Keratinocyte (primary cell): ENCODE data around the gene SIGLECL1. TPM values are rescaled to one million over a fixed set of nuclear protein-coding genes. Genes with fewer than 3 reads are reported as not detected.

Experiments
- DNase-seq: peaks from one replicate; pipeline ENCODE4 v3.0.0-alpha.2; 2011; ENCODE audit warnings: low read depth, missing footprints, low spot score
- FAIRE-seq: peaks from 2 replicates; lab custom pipeline; 2011; peaks lifted over from hg19 to GRCh38; lab: Jason Lieb, UNC
- H2AFZ ChIP-seq: 2 replicates; pipeline ENCODE4 v1.6.0; 2012; ENCODE audit warnings: low read length, control low read depth, inconsistent platforms; ENCODE audit not compliant: control insufficient read depth
- H3K27ac ChIP-seq: 2 replicates; pipeline ENCODE4 v1.5.1; 2011; ENCODE audit warnings: low read length; ENCODE audit not compliant: control insufficient read depth, insufficient read depth
- H3K27me3 ChIP-seq: 3 replicates; pipeline ENCODE4 v1.6.0; 2011; ENCODE audit warnings: low read length; ENCODE audit not compliant: control insufficient read depth, insufficient read depth; ENCODE audit errors: extremely low read depth
- H3K36me3 ChIP-seq, 2 experiments: 2 replicates in 1 of 2; 3 replicates in 1 of 2; pipeline ENCODE4 v1.5.1; 2011; ENCODE audit warnings: low read length in 2 of 2, mild to moderate bottlenecking in 1 of 2; ENCODE audit not compliant: control insufficient read depth in 2 of 2, insufficient read depth in 2 of 2; ENCODE audit errors: extremely low read depth in 1 of 2
- H3K4me1 ChIP-seq: 3 replicates; pipeline ENCODE4 v1.5.1; 2011; ENCODE audit warnings: low read length; ENCODE audit not compliant: control insufficient read depth, insufficient read depth; ENCODE audit errors: extremely low read depth
- H3K4me2 ChIP-seq: 3 replicates; pipeline ENCODE4 v1.6.0; 2011; ENCODE audit warnings: low read depth, low read length; ENCODE audit not compliant: control insufficient read depth, insufficient read depth; ENCODE audit errors: extremely low read depth
- H3K4me3 ChIP-seq, 3 experiments: fragments of 200-600 bp in 1 of 3; sonication (generic) in 1 of 3; 2 replicates in 2 of 3; 3 replicates in 1 of 3; pipeline ENCODE4 v1.5.1; 2011 to 2016; ENCODE audit warnings: low read length in 3 of 3, mild to moderate bottlenecking in 3 of 3, control low read depth in 2 of 3, inconsistent platforms in 1 of 3, low read depth in 1 of 3, mixed read lengths in 1 of 3, mixed run types in 1 of 3, moderate library complexity in 1 of 3; ENCODE audit not compliant: control insufficient read depth in 2 of 3, insufficient read depth in 2 of 3; ENCODE audit errors: extremely low read depth in 1 of 3
- H3K79me2 ChIP-seq: 2 replicates; pipeline ENCODE4 v1.6.0; 2012; ENCODE audit warnings: low read length; ENCODE audit not compliant: control insufficient read depth, insufficient read depth
- H3K9ac ChIP-seq: 3 replicates; pipeline ENCODE4 v1.6.0; 2011; ENCODE audit warnings: low read length; ENCODE audit not compliant: control insufficient read depth, insufficient read depth; ENCODE audit errors: extremely low read depth
- H3K9me1 ChIP-seq: 3 replicates; pipeline ENCODE4 v1.6.0; 2011; ENCODE audit warnings: low read length; ENCODE audit not compliant: control insufficient read depth, insufficient read depth; ENCODE audit errors: extremely low read depth
- H3K9me3 ChIP-seq: 2 replicates; pipeline ENCODE4 v1.5.1; 2012; ENCODE audit warnings: low read depth, low read length; ENCODE audit not compliant: control insufficient read depth
- H4K20me1 ChIP-seq: 3 replicates; pipeline ENCODE4 v1.6.0; 2011; ENCODE audit warnings: low read length; ENCODE audit not compliant: control insufficient read depth, insufficient read depth; ENCODE audit errors: extremely low read depth
- CTCF ChIP-seq, 3 experiments: IDR thresholded peaks in 1 of 3; conservative IDR thresholded peaks in 1 of 3; optimal IDR thresholded peaks in 1 of 3; 2 replicates in 2 of 3; 3 replicates in 1 of 3; pipeline versions ENCODE3 to v1.5.1; 2011; ENCODE audit warnings: low read length in 3 of 3, mild to moderate bottlenecking in 3 of 3, moderate library complexity in 2 of 3, control low read depth in 1 of 3, inconsistent platforms in 1 of 3; ENCODE audit not compliant: insufficient read depth in 2 of 3; ENCODE audit errors: extremely low read depth in 1 of 3
- EZH2 ChIP-seq: IDR thresholded peaks from one replicate; pipeline ENCODE4 v1.6.1; 2012; ENCODE audit warnings: inconsistent platforms, mild to moderate bottlenecking, low read length, moderate library complexity
- dilution Hi-C: fragments of 300-500 bp; cut with MboI; formaldehyde crosslinking; loops from one replicate; pipeline ENCODE4 v1.7.0; 2020; ENCODE audit warnings: low sequenced_read_pairs; ENCODE audit not compliant: extremely low pct_ligation_motif_present
- polyA plus RNA-seq, 5 experiments: library from polyadenylated mRNA; depleted of rRNA in 3 of 5; stranded (reverse) in 3 of 5; stranded (forward) in 1 of 5; unstranded in 1 of 5; fragments of >200 nt; gene quantifications; 1 replicate in 1 of 5; 2 replicates in 3 of 5; 3 replicates in 1 of 5; pipeline versions ENCODE4 v1.2.1 to v1.2.3, GENCODE V29; 2011 to 2012; ENCODE audit warnings: missing spikeins in 2 of 5, low read depth in 1 of 5, low replicate concordance in 1 of 5

Gene SIGLECL1
- polyA plus RNA-seq, 1 donor (not counting 4 experiments of a cell fraction or from before 2014, with no cell fraction given): not detected

GRCh38 chr19:51301266-51301665 lies 50.4 kb downstream of the SIGLECL1 start:
- H3K4me1 ChIP-seq: no peaks in the 10 kb centered on the region
- H3K27ac ChIP-seq: no peak overlapping the region
- H3K9me3 ChIP-seq: no peaks in the 10 kb centered on the region
- no peaks in the 10 kb centered on the region for H3K9me1 ChIP-seq
- no peak for DNase-seq
- no peaks in the 10 kb centered on the region for H4K20me1 ChIP-seq
- no peak for FAIRE-seq
- no peaks in the 10 kb centered on the region for H3K27me3 ChIP-seq
- TF ChIP-seq CTCF (optimal IDR thresholded peaks at IDR 0.05 in 1 of 3, IDR thresholded peaks at IDR 0.05 in 1 of 3, conservative IDR thresholded peaks at IDR 0.05 in 1 of 3; ENCODE audit: extremely low read depth in 1 of 3, insufficient read depth in 2 of 3, low read length in 3 of 3) (no peak), EZH2 (no peak)
- H3K36me3 ChIP-seq: no peaks in the 10 kb centered on the region
- no peak overlapping the region for H3K4me2 ChIP-seq
- dilution Hi-C loops: no loop called here
- H3K79me2 ChIP-seq: no peaks in the 10 kb centered on the region
- H3K9ac ChIP-seq: no peak overlapping the region
- no peak overlapping the region for H2AFZ ChIP-seq
- H3K4me3 ChIP-seq: no peak overlapping the region

- no peak overlapping the region for H3K4me3 ChIP-seq
- TF ChIP-seq CTCF (optimal IDR thresholded peaks at IDR 0.05 in 1 of 3, IDR thresholded peaks at IDR 0.05 in 1 of 3, conservative IDR thresholded peaks at IDR 0.05 in 1 of 3; ENCODE audit: extremely low read depth in 1 of 3, insufficient read depth in 2 of 3, low read length in 3 of 3) (no peak), EZH2 (no peak)
- no peak overlapping the region for H2AFZ ChIP-seq
- no peaks in the 10 kb centered on the region for H4K20me1 ChIP-seq
- no peak overlapping the region for H3K4me2 ChIP-seq
- DNase-seq (no peak), FAIRE-seq (no peak)
- no peaks in the 10 kb centered on the region for H3K4me1 ChIP-seq
- H3K36me3 ChIP-seq: no peaks in the 10 kb centered on the region
- no peaks in the 10 kb centered on the region for H3K9me3 ChIP-seq
- dilution Hi-C loops: no loop called here
- no peaks in the 10 kb centered on the region for H3K9me1 ChIP-seq
- no peak overlapping the region for H3K27ac ChIP-seq
- H3K79me2 ChIP-seq: no peaks in the 10 kb centered on the region
- no peak overlapping the region for H3K9ac ChIP-seq
- peaks cover 4% of the 10 kb centered on the region for H3K27me3 ChIP-seq
These were observed 54.6 kb downstream of the SIGLECL1 start for GRCh38 chr19:51305479-51305878.
